Activated CD4-positive, CD25-positive, alpha-beta regulatory T cell treated with anti-CD3 and anti-CD28 coated beads, Interleukin-2, amount 50 U/mL, for 72 hours (primary cell): ENCODE measurements around the gene HDAC6.
"Not testable (repeated sequence)": the region's sequence is repeated elsewhere in the genome, so short reads cannot be mapped to it uniquely, and the experiment has no call there.

Source experiments
- DNase-seq: peaks from one replicate; pipeline ENCODE4 v3.0.0; 2021

Gene HDAC6

DNA sequence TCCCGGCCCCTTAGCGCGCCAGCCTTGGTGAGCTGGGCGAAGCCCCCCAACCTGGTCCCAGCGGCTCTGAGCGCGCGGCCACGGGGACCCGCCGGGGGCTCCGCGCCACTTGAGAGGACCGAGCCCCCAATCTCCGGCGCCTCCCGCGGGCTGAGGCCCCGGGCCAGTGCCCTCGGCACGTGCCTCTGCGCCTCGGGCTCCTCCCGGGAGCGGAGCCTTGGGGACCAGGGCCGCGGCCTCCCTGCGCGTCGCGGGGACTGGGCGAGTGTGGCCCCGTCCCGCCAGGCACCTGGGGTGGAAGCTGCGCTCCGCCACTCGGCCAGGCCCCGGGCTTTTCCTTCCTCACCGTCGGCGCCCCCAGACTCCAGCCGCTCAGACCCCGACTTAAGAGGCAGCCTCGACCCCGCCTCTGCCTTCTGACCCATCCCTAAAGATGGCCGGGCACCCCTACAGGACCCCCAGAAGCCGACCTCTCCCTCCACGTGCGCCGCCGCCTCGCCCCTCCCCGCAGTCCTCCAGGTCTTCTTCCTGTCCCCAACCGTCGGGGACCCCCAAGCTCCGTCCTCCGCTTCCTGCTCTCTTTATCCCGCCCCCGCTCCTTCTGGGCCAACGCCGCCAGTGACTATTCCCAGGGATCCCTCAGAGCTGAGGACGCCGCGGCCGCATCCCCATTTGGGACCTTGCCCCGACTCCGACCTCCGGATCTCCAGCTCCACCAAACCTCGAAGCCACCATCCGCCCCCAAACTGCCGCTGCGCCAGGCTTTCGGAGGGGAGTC, 25.2 kb downstream of the HDAC6 start:
- no peak for DNase-seq

DNA sequence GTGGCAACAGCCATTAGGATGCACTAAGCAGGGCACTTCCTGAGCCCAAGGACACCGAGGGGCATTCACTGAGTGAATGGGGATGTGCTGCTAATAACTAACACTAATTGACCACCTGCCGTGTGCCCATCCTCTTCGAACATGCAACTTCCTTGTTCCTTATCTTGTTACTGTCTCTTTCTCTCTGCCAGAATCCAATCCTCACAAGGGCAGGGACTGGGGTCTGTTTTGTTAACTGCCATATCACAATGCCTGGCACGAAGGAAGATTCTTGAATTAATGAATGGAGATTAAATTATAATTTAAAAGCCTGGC, 25.7 kb downstream of the HDAC6 start:
- DNase-seq = no peak

DNA sequence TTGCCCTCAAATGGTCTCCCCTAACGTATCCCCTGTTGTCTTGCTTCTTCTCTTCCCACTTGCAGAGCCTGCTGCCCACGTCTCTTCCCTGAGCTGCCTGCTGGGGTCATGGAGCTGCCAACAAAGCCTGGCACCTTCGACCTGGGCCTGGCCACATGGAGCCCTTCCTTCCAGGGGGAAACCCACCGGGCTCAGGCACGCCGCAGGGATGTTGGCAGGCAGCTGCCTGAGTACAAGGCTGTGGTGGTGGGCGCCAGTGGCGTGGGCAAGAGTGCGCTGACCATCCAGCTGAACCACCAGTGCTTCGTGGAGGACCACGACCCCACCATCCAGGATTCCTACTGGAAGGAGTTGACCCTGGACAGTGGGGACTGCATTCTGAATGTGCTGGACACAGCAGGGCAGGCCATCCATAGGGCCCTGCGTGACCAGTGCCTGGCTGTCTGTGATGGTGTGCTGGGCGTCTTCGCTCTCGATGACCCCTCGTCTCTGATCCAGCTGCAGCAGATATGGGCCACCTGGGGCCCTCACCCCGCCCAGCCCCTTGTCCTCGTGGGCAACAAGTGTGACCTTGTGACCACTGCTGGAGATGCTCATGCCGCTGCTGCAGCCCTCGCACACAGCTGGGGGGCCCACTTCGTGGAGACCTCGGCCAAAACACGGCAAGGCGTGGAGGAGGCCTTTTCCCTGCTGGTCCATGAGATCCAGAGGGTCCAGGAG, 27.3 kb downstream of the HDAC6 start:
- no peak for DNase-seq

DNA sequence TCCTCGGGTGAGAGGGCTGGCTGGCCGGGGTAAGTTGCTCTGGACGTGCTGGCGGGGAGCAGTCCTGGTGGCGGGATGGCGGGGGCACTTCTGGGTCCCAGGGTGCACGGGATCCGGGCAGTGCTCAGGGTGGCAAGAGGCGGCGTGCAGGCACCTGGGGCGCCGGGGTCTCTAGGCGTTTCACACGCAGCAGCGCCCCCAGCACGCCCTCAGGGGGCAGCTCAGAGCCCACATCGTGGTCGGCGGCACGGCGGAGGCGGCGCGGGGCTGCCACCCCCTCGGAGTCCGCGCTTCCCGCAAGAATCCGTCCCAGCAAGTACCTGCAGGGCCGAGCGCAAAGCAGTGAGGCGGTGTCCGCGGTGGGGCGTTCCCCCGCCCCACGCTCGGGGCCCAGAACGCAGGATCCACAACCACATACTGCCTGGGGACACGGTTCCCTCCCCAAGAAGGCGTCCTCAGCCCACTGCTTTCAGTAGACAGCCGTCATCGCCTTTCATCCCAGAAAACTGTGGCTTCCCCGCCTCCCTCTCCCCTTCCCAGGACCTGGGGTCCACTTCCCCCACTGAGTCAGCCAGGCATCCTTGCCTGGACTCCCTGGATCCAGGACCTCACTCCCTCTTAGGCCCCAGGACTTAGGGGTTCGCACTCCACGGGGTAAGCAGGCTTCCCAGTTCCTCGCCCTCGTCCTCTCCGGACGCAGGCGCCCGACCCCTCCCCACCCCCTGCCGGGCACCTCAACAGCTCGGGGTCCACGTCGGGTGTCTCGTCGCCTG, 29.5 kb downstream of the HDAC6 start:
- DNase-seq = no peak

DNA sequence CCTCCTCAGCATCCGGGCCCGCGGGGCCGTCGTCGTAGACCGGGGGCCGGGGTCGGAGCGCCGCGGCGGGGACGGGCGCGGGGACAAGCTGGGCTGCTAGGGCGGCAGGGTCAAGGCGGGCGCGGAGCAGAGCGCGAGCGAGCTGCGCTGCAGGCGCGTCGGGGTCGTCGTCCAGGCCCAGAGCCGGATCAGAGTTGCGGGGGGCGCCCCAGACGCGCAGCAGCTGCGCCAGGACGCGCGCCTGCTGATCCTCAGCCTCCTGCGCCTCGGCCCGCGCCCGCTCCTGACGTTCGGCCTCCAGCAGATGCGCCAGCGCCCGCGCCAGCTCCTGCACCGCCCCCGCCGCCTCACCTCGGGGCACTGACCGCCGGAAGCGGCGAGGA, 30.0 kb downstream of the HDAC6 start:
- DNase-seq = no peak

DNA sequence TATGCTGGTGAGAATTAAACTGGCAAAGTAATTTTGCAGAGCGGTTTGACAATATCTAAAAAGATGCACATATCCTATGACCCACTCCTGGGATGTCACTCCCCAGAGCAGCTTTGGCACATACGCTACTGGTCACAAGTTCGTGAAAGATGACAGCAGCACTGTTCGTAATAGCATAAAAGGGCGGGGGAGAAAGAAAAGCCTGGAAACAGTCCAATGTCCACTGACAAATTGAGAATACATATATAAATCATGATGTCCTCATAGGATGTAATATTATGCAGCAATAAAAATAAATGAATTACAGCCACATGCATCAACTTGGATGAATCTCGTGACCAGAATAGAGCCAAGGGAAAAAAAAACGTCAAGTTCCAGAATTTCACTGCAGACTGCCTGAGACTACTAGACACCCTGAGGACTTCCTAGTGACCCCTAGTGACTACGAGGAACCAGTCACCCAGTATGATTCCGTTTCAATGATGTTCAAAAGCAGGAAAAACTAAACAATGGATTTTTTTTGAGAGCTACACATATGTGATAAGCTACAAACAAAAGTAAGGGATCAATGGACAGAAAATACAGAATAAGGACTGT, 31.8 kb downstream of the HDAC6 start:
- no peak for DNase-seq

DNA sequence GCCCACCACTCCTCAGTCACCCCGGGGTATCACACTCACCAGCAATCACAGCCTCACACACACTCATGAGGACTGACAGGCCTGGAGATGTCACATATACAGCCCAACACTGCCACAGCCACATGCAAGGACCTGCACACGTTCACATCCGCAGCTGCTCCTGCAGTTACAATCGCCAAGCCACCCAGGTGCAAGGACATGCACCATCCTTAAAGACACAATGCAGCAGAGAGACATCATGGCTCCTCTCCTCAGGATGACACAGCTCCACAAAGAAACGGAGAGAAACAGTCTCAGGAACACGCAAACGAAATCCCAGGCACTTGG, 32.5 kb downstream of the HDAC6 start:
- DNase-seq = no peak

DNA sequence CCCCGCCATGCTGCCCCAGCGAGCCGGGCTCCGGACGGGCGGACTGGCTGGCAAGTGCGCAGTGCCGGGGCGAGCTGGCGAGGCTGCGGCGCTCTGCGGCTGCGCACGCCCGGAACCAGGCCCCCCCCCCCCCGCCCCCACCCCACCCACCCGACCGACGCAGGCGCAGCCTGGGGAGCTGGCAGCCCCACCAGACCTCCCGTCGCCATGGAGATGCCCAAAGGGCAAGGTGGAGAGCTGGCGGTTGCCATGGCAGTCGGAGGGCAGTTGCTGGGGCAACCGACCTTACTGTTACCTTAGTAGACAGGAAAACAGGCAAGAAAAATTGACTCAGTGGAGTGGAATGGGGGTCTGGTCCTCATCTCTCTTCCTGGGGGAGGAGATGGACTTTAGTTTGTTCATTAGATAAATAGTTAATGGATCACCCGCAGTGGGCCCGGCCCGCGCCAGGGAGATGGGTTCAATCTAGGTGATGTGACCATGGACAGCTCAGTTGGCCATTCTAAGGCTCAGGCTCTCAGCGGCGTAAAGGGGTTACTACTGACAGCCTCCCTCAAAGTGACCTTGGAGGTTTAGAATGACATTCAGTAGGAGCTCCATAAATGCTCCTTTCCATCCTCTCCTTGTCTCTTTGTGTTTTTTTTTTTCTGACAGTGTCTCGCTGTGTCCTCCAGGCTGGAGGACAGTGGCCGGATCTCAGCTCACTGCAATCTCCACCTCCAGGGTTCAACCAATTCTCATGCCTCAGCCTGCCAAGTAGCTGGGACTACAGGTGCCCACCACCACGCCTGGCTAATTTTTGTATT, 33.9 kb downstream of the HDAC6 start, which contains the start of gene PCSK1N:
TSS of gene PCSK1N (minus strand) at position 87 of the 806 bp plus-strand sequence. CDS start at position 9, 78 bp downstream.
- DNase-seq = no peak

DNA sequence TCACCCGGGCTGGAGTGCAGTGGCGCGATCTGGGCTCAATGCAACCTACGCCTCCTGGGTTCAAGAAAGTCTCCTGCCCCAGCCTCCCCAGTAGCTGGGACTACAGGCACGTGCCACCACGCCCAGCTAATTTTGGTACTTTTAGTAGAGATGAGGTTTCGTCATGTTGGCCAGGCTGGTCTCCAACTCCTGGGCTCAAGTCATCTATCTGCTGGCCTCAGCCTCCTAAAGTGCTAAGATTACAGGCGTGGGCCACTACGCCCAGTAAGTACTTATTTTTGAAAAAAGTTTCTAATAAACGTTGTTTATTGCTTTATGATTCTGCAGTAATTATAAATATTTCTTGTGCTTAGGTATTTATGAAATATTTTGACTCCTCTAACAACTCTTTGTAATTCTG, 37.8 kb downstream of the HDAC6 start:
- DNase-seq = no peak

DNA sequence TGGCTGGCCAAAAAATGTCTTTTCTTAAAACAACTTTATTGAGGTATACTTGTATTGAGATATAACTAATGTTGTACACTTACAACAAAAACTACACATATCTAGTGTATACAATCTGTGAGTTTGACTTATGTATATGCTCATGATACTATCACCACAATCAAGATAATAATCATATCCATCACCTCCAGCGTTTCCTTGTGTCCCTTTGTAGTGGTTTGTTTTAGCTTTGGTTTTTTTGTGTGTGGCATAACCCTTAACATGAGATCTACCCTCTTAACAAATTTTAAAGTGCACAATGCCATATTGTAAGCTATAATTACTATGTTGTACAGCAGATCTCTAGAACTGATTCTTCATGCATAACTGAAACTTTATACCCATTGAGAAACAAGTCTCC, 47.0 kb downstream of the HDAC6 start:
- no peak for DNase-seq

DNA sequence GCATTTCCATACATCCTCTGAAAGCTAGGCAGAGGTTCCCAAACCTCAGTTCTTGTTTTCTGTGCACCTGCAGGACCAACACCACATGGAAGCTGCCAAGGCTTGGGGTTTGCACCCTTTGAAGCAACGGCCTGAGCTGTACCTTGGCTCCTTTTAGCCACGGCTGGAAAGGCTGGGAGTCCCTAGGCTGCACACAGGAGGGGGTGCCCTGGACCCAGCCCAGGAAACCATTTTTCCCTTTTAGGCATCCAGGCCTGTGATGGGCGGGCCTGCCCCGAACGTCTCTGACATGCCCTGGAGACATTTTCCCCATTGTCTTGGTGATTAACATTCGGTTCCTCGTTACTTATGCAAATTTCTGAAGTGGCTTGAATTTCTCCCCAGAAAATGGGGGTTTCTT, 51.0 kb downstream of the HDAC6 start:
- no peak for DNase-seq

DNA sequence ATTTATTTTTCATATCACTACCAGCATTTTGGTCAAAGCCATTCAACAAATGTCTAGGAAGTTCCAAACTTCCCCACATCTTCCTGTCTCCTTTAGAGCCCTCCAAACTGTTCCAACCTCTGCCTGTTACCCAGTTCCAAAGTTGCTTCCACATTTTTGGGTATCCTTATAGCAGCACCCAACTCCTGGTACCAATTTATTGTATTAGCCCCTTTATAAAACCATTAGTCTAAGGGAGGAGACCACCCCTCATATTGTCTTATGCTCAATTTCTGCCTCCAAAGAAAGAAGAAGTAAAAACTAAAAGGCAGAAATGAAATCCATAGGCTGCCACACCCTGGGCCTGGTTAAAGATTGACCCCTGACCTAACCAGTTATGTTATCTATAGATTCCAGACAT, 51.6 kb downstream of the HDAC6 start:
- DNase-seq = not testable (repeated sequence)

DNA sequence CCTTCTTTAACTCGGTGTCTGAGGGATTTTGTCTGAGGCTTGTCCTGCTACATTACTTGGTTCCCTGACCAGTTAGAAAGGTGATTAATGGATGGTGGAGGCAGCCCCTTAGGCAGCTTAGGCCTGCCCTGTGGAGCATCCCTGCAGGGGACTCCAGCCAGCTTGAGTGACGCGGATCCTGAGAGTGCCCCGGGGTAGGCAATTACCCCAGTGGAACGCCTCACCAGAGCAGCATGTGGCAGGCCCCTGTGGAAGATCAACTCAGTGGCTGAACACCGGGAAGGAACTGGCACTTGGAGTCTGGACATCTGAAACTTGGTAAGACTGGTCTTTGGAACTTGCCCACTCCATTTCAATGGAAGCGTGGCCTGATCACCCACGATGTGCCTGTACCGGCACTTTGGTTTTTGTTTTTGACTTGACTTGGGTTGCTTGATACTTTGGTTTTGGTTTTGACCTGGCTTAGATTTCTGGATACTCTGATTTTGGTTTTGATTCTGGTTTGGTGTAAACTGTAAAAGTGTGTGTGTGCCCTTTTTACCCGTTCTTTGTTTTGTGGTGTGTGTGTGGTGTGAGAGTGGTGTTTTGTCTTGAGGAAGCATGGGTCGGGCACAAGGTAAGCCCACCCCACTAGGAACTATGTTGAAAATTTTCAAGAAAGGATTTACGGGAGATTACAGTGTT, 52.4 kb downstream of the HDAC6 start:
- not testable (repeated sequence) for DNase-seq

DNA sequence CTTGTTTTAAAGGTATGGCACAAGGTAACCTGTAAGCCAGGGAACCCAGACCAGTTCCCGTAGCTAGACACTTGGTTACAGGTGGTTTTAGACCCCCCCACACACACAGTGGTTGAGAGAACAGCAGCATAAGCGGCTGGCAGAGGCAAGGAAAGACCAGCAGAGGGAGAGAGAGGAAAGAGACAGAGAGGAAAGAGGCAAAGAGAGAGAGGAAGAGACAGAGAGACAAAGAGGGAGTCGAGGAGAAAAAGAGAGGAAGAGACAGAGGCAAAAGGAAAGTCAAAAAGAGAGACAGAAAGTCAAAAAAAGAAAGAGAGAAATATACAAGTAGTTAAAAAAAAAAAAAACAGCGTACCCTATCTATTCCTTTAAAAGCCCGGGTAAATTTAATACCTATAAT, 53.0 kb downstream of the HDAC6 start:
- DNase-seq = no peak

DNA sequence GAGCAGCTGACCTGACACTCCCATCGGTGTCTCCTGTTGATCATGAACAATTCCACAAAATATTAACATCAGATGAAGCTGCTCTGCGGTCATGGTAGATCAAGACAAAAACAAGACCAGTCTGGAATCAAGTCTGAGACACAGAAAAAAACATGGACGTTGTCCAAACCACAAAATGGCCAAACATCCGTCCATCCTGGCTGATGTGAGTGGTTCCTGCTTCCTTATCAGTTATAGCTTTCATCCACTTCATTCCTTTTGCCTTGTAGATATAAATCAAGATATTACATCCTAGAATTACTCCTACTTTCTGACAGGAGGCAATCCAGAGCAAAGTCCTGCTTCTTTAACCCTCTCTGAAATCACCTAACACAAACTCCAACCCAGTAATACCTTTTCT, 62.3 kb downstream of the HDAC6 start:
- DNase-seq = no peak

DNA sequence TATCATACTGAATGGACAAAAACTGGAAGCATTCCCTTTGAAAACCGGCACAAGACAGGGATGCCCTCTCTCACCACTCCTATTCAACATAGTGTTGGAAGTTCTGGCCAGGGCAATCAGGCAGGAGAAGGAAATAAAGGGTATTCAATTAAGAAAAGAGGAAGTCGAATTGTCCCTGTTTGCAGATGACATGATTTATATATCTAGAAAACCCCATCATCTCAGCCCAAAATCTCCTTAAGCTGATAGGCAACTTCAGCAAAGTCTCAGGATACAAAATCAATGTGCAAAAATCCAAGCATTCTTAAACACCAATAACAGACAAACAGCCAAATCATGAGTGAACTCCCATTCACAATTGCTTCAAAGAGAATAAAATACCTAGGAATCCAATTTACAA, 70.2 kb downstream of the HDAC6 start:
- not testable (repeated sequence) for DNase-seq
